GM21717 (cell line): ENCODE results near the gene ULBP1.
"Not testable (repeated sequence)": the region's sequence is repeated elsewhere in the genome, so short reads cannot be mapped to it uniquely, and the experiment has no call there.

Source experiments
- ATAC-seq: cut with Tn5 transposase; IDR thresholded peaks from one replicate; pipeline ENCODE4 v1.9.1; 2021; ENCODE audit warnings: mild to moderate bottlenecking, moderate library complexity; ENCODE audit not compliant: unreplicated experiment

Gene ULBP1

GRCh38 chr6:149951096-149951495, 12.6 kb upstream of the ULBP1 start:
- no peak for ATAC-seq

- ATAC-seq, result no peak
These were observed 12.1 kb upstream of the ULBP1 start for GRCh38 chr6:149951626-149952025.

- ATAC-seq, result not testable (repeated sequence)
These were observed 10.4 kb upstream of the ULBP1 start for GRCh38 chr6:149953390-149953789.

GRCh38 chr6:149953934-149954327, 9.8 kb upstream of the ULBP1 start:
- not testable (repeated sequence) for ATAC-seq

- not testable (repeated sequence) for ATAC-seq
These were observed 9.3 kb upstream of the ULBP1 start for GRCh38 chr6:149954328-149954983.

- ATAC-seq, result not testable (repeated sequence)
These were observed 8.6 kb upstream of the ULBP1 start for GRCh38 chr6:149954984-149955653.

- ATAC-seq, result not testable (repeated sequence)
These were observed 8.0 kb upstream of the ULBP1 start for GRCh38 chr6:149955654-149956317.

GRCh38 chr6:149958124-149958523, 5.6 kb upstream of the ULBP1 start:
- not testable (repeated sequence) for ATAC-seq

- ATAC-seq, result not testable (repeated sequence)
These were observed 3.9 kb upstream of the ULBP1 start for GRCh38 chr6:149959806-149960205.

GRCh38 chr6:149960488-149960887, 3.3 kb upstream of the ULBP1 start:
- no peak for ATAC-seq

- no peak for ATAC-seq
These were observed 1.9 kb upstream of the ULBP1 start for GRCh38 chr6:149961728-149962425.

- no peak for ATAC-seq
These were observed 1.1 kb upstream of the ULBP1 start for GRCh38 chr6:149962461-149963211.

- ATAC-seq, result no peak
These were observed 606 bp upstream of the ULBP1 start for GRCh38 chr6:149963212-149963461.

GRCh38 chr6:149964308-149965193, 808 bp downstream of the ULBP1 start:
- ATAC-seq, result no peak

- no peak for ATAC-seq
These were observed 1.7 kb downstream of the ULBP1 start for GRCh38 chr6:149965194-149966020.

- ATAC-seq, result not testable (repeated sequence)
These were observed 2.6 kb downstream of the ULBP1 start for GRCh38 chr6:149966319-149966718.

- ATAC-seq, result no peak
These were observed 3.8 kb downstream of the ULBP1 start for GRCh38 chr6:149967591-149967990.

GRCh38 chr6:149967999-149968398, 4.3 kb downstream of the ULBP1 start:
- not testable (repeated sequence) for ATAC-seq

- ATAC-seq, result not testable (repeated sequence)
These were observed 5.2 kb downstream of the ULBP1 start for GRCh38 chr6:149968909-149969308.
